Large intestine (tissue), 3 donors: Measurements from ENCODE around the gene RFX4. TPM values are rescaled to one million over a fixed set of nuclear protein-coding genes. Genes with fewer than 3 reads are reported as not detected.
"Not testable (repeated sequence)": the region's sequence is repeated elsewhere in the genome, so short reads cannot be mapped to it uniquely, and the experiment has no call there.

Experiments
- DNase-seq, 2 donors: peaks; one replicate each; pipeline versions ENCODE4 v3.0.0 to v3.0.0-alpha.2; 2013
- H3K27ac ChIP-seq: one replicate; pipeline ENCODE4 v1.5.1; 2013; ENCODE audit warnings: low read length
- H3K27me3 ChIP-seq: 2 replicates; pipeline ENCODE4 v1.6.1; 2013; ENCODE audit warnings: low read length; ENCODE audit not compliant: control insufficient read depth, insufficient read depth
- H3K36me3 ChIP-seq: 2 replicates; pipeline ENCODE4 v1.6.1; 2013; ENCODE audit warnings: low read length; ENCODE audit not compliant: control insufficient read depth, insufficient read depth
- H3K4me1 ChIP-seq: one replicate; pipeline ENCODE4 v1.6.1; 2013; ENCODE audit warnings: low read length; ENCODE audit not compliant: control insufficient read depth, insufficient read depth
- H3K4me3 ChIP-seq: one replicate; pipeline ENCODE4 v1.5.1; 2013; ENCODE audit warnings: low read length
- H3K9me3 ChIP-seq: one replicate; pipeline ENCODE4 v1.6.1; 2013; ENCODE audit warnings: mild to moderate bottlenecking, low read depth, low read length, moderate library complexity; ENCODE audit not compliant: control insufficient read depth
- WGBS: methylation state at CpG from one replicate; pipeline ENCODE4 v1.1.5; 2013; ENCODE audit warnings: low lambda C conversion rate; ENCODE audit not compliant: insufficient coverage; 5-methylcytosine and 5-hydroxymethylcytosine counted together
- polyA plus RNA-seq: library from polyadenylated mRNA; unstranded; fragments of 120-200 nt; gene quantifications from one replicate; pipeline ENCODE4 v1.2.1, GENCODE V29; 2013

The RFX4 gene
- polyA plus RNA-seq, 1 donor: 0.13 TPM

DNA sequence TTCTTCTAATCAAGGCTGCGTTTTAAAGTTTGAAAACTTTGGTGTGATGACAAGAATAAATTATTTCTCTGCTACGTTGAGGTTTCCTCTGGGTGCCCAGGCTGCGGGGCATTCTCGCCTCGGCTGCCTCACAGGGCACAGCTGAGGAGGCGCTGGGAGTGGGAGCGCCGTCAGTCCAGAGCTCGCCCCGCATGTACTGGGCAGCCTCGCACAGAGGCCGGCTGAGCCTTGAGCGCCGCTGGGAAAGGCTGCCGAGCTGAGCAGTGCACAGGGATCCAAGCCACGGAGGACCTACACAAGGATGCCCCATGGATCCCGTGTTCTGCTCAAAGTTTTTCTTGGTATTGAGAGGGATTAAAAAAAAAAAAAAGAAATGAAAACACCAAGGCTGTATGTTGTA lies 11.6 kb downstream of the RFX4 start:
- Histone ChIP-seq H3K27ac (no peak overlapping the region), H3K27me3 (peaks cover 51% of the 10 kb centered on the region), H3K4me1 (no peaks in the 10 kb centered on the region), H3K36me3 (no peaks in the 10 kb centered on the region), H3K4me3 (no peak overlapping the region), H3K9me3 (no peaks in the 10 kb centered on the region)
- 34% methylated on average over 2 of the region's 17 CpGs for WGBS
- DNase-seq: no peak

DNA sequence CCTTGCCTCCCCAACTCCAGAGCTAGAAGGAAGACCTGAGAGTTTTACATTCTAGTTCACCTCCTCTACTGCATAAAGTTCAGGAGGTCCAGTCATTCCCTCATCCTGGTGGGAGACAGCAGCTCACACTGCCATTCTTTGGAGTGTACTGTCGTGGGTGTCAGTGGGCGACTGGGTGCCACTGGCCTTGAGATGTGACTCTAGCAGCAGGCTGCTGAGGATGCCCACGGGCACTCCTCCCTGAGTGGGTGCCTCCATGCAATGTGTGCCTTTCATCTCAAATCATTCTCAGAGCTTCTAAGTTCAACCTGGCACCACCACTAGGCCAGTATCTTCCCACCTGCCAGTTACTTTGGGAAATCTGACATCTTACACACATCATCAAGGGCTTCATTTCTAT lies 12.5 kb downstream of the RFX4 start:
- H3K27me3 ChIP-seq: peaks cover 44% of the 10 kb centered on the region
- no peak overlapping the region for H3K27ac ChIP-seq
- H3K4me3 ChIP-seq: no peak overlapping the region
- no peak for DNase-seq
- no peaks in the 10 kb centered on the region for H3K36me3 ChIP-seq
- no peaks in the 10 kb centered on the region for H3K9me3 ChIP-seq
- no peaks in the 10 kb centered on the region for H3K4me1 ChIP-seq
- WGBS: no CpG with 5 or more reads among the region's 3 CpGs

DNA sequence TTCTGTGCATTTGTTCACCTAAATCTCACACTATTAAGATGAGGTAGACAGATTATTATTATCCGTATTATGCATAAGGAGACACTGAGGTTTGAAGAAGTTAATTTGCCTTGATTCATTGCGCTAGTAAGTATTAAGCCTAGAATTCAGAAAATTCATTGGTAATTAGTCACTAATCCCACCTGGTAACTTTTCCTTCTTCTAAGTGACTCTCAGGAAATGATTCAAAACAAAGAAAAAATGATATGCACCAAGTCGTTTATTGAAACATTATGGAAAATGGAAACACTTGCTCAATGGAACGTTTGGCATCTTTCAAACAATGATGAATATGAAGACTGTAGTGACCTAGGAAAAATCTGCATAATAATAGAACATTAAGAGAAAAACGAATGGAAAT lies 15.2 kb downstream of the RFX4 start:
- Histone ChIP-seq H3K4me3 (no peak overlapping the region), H3K36me3 (no peaks in the 10 kb centered on the region), H3K9me3 (no peaks in the 10 kb centered on the region), H3K27ac (no peak overlapping the region), H3K4me1 (no peaks in the 10 kb centered on the region), H3K27me3 (peaks cover 29% of the 10 kb centered on the region)
- WGBS: 68% methylated on average over 5 of the region's 5 CpGs
- DNase-seq: no peak

DNA sequence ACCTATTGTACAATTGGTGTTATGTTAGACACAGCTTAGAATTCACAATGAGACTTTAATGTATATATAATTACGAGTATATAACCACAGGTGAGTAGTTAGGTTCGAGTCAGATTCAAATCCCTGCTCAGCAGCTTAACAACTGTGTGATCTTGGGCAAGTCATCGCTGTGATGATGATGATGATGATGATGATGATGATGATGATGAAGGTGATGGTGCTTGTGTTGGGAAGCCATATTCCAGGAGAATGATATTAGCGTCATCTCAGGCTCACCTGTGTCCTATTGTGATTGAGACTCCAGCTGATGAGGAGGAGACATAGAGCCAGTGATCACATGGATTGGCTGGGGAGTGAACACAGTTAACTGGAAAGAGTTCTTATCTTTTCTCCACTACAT lies 16.5 kb downstream of the RFX4 start:
- no peaks in the 10 kb centered on the region for H3K4me1 ChIP-seq

DNA sequence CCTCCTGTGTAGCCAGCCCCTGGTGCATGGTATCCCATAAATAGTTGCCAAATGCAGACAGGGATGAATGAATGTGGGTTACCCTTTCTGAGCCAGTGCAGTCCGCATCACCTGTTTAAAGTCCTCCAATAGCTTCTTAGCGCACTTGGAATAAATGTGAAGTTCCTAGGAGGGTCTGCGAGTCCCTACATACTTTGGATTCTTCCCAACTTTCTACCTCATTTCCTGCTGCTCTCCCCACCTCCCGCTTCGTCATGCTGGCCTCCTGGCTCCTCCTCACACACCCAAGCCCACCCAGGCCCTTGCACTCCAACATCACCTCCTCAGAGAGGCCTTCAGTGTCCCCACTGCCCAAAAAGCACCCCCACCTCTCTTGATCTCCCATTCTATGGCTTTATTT lies 17.7 kb downstream of the RFX4 start:
- WGBS: no CpG with 5 or more reads among the region's 5 CpGs

More for the DNA sequence above, 16.5 kb downstream of the RFX4 start:
- WGBS: no CpG with 5 or more reads among the region's 4 CpGs
- Histone ChIP-seq H3K36me3 (no peaks in the 10 kb centered on the region), H3K4me3 (no peak overlapping the region), H3K27me3 (peaks cover 19% of the 10 kb centered on the region), H3K9me3 (no peaks in the 10 kb centered on the region), H3K27ac (no peak overlapping the region)
- DNase-seq: no peak

DNA sequence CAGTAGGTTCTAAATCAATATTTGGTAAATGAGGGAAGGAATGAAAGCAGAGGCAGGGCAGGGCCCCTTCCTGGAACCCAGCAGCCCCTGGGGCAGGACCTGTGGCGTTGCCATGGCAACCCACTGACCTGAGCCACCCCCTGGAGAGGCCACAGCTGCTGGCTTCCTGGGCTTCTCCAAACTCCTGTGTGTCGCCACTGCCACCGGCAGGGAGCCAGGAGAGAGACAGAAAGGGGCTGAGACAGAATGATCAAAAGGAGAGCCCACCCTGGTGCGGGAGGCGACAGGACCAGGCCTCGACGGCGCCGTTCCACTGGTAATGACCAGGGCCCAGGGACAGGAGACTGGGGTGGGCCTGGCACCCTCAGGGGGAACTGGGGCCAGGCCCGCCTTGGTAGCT lies 18.2 kb downstream of the RFX4 start:
- Histone ChIP-seq H3K27me3 (peaks cover 4% of the 10 kb centered on the region), H3K4me3 (no peak overlapping the region), H3K9me3 (no peaks in the 10 kb centered on the region), H3K36me3 (no peaks in the 10 kb centered on the region), H3K4me1 (no peaks in the 10 kb centered on the region), H3K27ac (no peak overlapping the region)
- no CpG with 5 or more reads among the region's 10 CpGs for WGBS
- DNase-seq: no peak

More for the DNA sequence above, 17.7 kb downstream of the RFX4 start:
- Histone ChIP-seq H3K9me3 (no peaks in the 10 kb centered on the region), H3K27ac (no peak overlapping the region), H3K27me3 (peaks cover 9% of the 10 kb centered on the region), H3K36me3 (no peaks in the 10 kb centered on the region), H3K4me1 (no peaks in the 10 kb centered on the region), H3K4me3 (no peak overlapping the region)
- no peak for DNase-seq

DNA sequence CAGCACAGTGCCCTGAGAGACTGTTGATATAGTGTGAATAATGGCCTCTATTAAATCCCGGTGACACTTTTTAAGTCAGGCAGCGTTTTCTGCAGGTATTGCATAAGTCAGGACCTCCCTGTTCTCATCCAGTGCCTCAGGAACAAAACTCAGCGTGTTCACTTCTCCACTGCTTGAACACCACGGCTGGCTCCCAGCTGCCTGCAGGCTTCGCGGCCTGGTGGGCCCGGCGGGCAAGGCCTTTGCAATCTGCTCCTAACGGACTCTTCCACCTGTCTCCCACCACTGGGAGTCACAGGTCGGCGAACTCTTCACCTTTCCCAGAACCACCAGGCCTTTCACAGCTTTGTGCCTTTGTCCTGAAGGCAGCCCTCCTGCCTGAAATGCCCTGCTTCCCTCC lies 18.7 kb downstream of the RFX4 start:
- Histone ChIP-seq H3K36me3 (no peaks in the 10 kb centered on the region), H3K4me1 (no peaks in the 10 kb centered on the region), H3K27ac (no peak overlapping the region), H3K9me3 (no peaks in the 10 kb centered on the region), H3K4me3 (no peak overlapping the region), H3K27me3 (peaks cover 4% of the 10 kb centered on the region)
- no peak for DNase-seq
- WGBS: no CpG with 5 or more reads among the region's 11 CpGs

DNA sequence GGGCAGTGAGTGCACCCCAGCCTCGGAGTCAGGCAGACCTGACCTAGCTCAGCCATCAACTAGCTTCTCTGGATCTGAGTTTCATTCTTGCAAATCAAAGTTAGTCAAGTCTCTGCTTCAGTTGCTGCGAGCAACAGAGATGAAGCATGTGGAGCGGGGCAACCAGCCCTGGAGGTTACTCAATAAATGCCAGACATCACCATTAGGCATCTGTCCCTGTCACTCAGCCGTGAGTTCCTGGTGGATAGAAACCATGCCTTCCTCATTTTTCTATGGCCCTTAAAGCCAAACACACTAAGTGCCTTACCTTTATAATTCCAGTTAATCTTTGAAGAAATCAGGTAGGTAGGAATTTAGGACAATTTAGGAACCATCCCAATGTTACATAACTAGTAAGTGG lies 19.3 kb downstream of the RFX4 start:
- no peak for DNase-seq
- WGBS: no CpG with 5 or more reads among the region's 4 CpGs
- no peaks in the 10 kb centered on the region for H3K36me3 ChIP-seq

DNA sequence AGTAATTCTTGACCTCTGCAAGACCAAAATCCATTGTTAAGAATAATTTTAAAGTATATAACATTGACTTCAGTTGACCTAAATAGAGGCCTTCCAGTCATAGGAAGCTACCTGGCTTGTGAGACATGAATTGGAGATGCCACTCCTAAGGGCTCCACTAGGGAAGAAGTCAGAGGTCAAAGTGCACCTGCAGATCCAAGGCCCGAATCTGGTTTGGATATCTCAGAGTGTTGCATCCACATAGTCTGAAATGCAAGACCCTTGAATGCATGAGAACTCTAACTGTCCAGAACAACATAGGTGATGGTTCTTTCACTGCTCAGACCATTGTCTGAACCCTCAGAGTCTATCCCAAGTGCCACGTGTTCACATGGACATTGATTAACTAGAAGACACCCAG lies 22.4 kb downstream of the RFX4 start:
- H3K36me3 ChIP-seq: no peaks in the 10 kb centered on the region
- no peak overlapping the region for H3K27ac ChIP-seq
- no CpG with 5 or more reads among the region's 2 CpGs for WGBS
- H3K4me1 ChIP-seq: no peaks in the 10 kb centered on the region
- peaks cover 4% of the 10 kb centered on the region for H3K9me3 ChIP-seq
- no peak for DNase-seq
- H3K4me3 ChIP-seq: no peak overlapping the region
- peaks cover 11% of the 10 kb centered on the region for H3K27me3 ChIP-seq

More for the DNA sequence above, 19.3 kb downstream of the RFX4 start:
- no peak overlapping the region for H3K27ac ChIP-seq
- H3K4me3 ChIP-seq: no peak overlapping the region
- H3K27me3 ChIP-seq: peaks cover 4% of the 10 kb centered on the region
- H3K4me1 ChIP-seq: no peaks in the 10 kb centered on the region
- H3K9me3 ChIP-seq: no peaks in the 10 kb centered on the region

DNA sequence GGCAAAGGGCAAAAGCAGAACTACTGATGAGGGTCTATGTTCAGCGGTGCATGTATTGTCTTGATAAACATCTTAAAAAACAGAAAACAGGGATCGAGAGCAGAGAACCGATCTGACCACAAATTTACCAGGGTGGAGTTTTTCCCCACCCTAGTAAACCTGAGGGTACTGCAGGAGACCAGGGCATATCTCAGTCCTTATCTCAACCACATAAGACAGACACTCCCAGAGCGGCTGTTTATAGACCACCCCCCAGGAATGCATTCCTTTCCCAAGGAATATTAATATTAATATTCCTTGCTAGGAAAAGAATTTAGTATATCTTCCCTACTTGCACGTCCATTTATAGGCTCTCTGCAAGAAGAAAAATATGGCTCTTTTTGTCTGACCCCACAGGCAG lies 37.8 kb downstream of the RFX4 start:
- not testable (repeated sequence) for DNase-seq, H3K4me3 ChIP-seq, H3K36me3 ChIP-seq, H3K27ac ChIP-seq, H3K4me1 ChIP-seq, H3K27me3 ChIP-seq, H3K9me3 ChIP-seq
- WGBS: no CpG with 5 or more reads among the region's 5 CpGs

DNA sequence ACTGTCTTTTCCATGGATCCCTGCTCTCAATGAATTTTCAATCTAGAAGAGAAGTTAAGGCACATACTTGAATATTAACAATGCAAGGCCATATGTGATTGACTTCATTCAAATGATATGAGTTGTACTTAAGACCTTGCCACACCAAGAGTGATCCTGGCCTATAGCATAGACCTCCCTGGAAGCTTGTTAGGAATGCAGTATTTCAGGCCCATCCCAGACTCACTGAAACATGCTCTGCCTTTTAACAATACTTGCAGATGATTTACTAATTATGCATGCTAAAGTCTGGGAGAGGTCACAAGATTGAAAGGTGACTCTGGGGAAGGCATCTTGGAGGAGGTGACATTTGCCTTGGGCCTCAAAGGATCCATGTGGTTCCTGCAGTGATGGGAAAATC lies 43.2 kb downstream of the RFX4 start:
- H3K36me3 ChIP-seq: no peaks in the 10 kb centered on the region
- H3K27ac ChIP-seq: no peak overlapping the region
- no peaks in the 10 kb centered on the region for H3K4me1 ChIP-seq
- H3K9me3 ChIP-seq: no peaks in the 10 kb centered on the region
- no peak for DNase-seq
- H3K27me3 ChIP-seq: no peaks in the 10 kb centered on the region
- H3K4me3 ChIP-seq: no peak overlapping the region
